ENCODE measurements around the gene VPS33A. TPM values are rescaled to one million over a fixed set of nuclear protein-coding genes. Genes with fewer than 3 reads are reported as not detected.

The VPS33A gene
- total and polyA plus RNA-seq, 4 experiments from 2014 or later = 33.2 to 42.6 (median 39.8) TPM

- H3K9me3 ChIP-seq (ENCODE audit: control insufficient read depth in 1 of 2, low read length in 2 of 2) = no peaks in the 10 kb centered on the region
- Mint-ChIP-seq H3K9me3 (no peaks in the 10 kb centered on the region), H3K4me1 (peaks cover 5 to 11% (median 9%) of the 10 kb centered on the region in 4 donors), H3K27me3 (peaks cover 0 to 2% of the 10 kb centered on the region in 2 donors), H3K27ac (peak overlapping the region in 1 of 7 donors; percentile 52), H3K36me3 (peaks cover 17 to 32% of the 10 kb centered on the region in 2 donors), H3K4me3 (no peak overlapping the region)
- no peaks in the 10 kb centered on the region for H3K4me1 ChIP-seq (ENCODE audit: insufficient read depth, low read length)
- no peak overlapping the region for H3K4me3 ChIP-seq (ENCODE audit: low read length in 2 of 2)
- ChIA-PET CTCF (ENCODE audit: partially characterized antibody) (interaction anchor here (1.4 kb wide), 1 partner anchor 154 kb away, joined by 5 read pairs; no protein-coding TSS in a partner anchor), POLR2A (ENCODE audit: partially characterized antibody) (interaction anchor here (0.9 to 2.1 kb wide), 2 partner anchors 8 to 18 kb away, joined by 3 to 6 read pairs; partner anchors contain the start of gene DIABLO)
- intact Hi-C loops (cut with micrococcal nuclease) = no loop called here
- no peak overlapping the region for H3K27ac ChIP-seq (ENCODE audit: low read depth, low read length)
- DNase-seq = no peak
- H3K27me3 ChIP-seq (ENCODE audit: insufficient read depth, low read length) = no peaks in the 10 kb centered on the region
- peaks cover 22% of the 10 kb centered on the region for H3K36me3 ChIP-seq (ENCODE audit: insufficient read depth, low read length)
Measured at GRCh38 chr12:122208073-122208820, 58.0 kb downstream of the VPS33A start.

- Mint-ChIP-seq H3K27ac (peak overlapping the region in 2 of 7 donors; percentile 52 to 63), H3K9me3 (no peaks in the 10 kb centered on the region), H3K36me3 (peaks cover 17 to 32% of the 10 kb centered on the region in 2 donors), H3K4me1 (peaks cover 5 to 19% (median 12%) of the 10 kb centered on the region in 4 donors), H3K27me3 (peaks cover 0 to 2% of the 10 kb centered on the region in 2 donors), H3K4me3 (no peak overlapping the region)
- Histone ChIP-seq H3K4me1 (ENCODE audit: insufficient read depth, low read length) (peaks cover 8% of the 10 kb centered on the region), H3K9me3 (ENCODE audit: control insufficient read depth in 1 of 2, low read length in 2 of 2) (no peaks in the 10 kb centered on the region), H3K36me3 (ENCODE audit: insufficient read depth, low read length) (peaks cover 17% of the 10 kb centered on the region), H3K27ac (ENCODE audit: low read depth, low read length) (no peak overlapping the region), H3K27me3 (ENCODE audit: insufficient read depth, low read length) (no peaks in the 10 kb centered on the region), H3K4me3 (ENCODE audit: low read length in 2 of 2) (no peak overlapping the region)
- DNase-seq = no peak
- intact Hi-C loops (cut with micrococcal nuclease) = no loop called here
- ChIA-PET POLR2A (ENCODE audit: partially characterized antibody) (interaction anchor here (0.9 to 2.1 kb wide), 2 partner anchors 9 to 19 kb away, joined by 3 to 6 read pairs; partner anchors contain the start of gene DIABLO), CTCF (ENCODE audit: partially characterized antibody) (no interaction called here)
Measured at GRCh38 chr12:122207391-122207790, 58.9 kb downstream of the VPS33A start.

- peak overlapping the region in 1 of 8 donors; percentile 35 for H3K4me3 Mint-ChIP-seq
- H3K27me3 Mint-ChIP-seq = peaks cover 0 to 2% of the 10 kb centered on the region in 2 donors
- H3K36me3 Mint-ChIP-seq = peaks cover 14 to 29% of the 10 kb centered on the region in 2 donors
- intact Hi-C loops (cut with micrococcal nuclease) = no loop called here
- Histone ChIP-seq H3K36me3 (ENCODE audit: insufficient read depth, low read length) (peaks cover 13% of the 10 kb centered on the region), H3K27ac (ENCODE audit: low read depth, low read length) (no peak overlapping the region), H3K27me3 (ENCODE audit: insufficient read depth, low read length) (no peaks in the 10 kb centered on the region), H3K9me3 (ENCODE audit: control insufficient read depth in 1 of 2, low read length in 2 of 2) (no peaks in the 10 kb centered on the region), H3K4me3 (ENCODE audit: low read length in 2 of 2) (no peak overlapping the region), H3K4me1 (ENCODE audit: insufficient read depth, low read length) (peaks cover 9% of the 10 kb centered on the region)
- H3K27ac Mint-ChIP-seq = peak overlapping the region in 2 of 7 donors; percentile 72 to 88
- peaks cover 5 to 20% (median 12%) of the 10 kb centered on the region in 4 donors for H3K4me1 Mint-ChIP-seq
- peak in 1 of 5 donors; percentile 7 for DNase-seq
- CTCF ChIA-PET (ENCODE audit: partially characterized antibody) = no interaction called here
- POLR2A ChIA-PET (ENCODE audit: partially characterized antibody) = interaction anchor here (1.6 to 2.1 kb wide), 2 partner anchors 19 to 38 kb away, joined by 6 to 7 read pairs; partner anchors contain the start of gene DIABLO
- H3K9me3 Mint-ChIP-seq = no peaks in the 10 kb centered on the region
Measured at GRCh38 chr12:122206976-122207375, 59.3 kb downstream of the VPS33A start.

GRCh38 chr12:122206111-122206881, 60.0 kb downstream of the VPS33A start:
- Mint-ChIP-seq H3K9me3 (no peaks in the 10 kb centered on the region), H3K27me3 (peaks cover 0 to 4% of the 10 kb centered on the region in 2 donors), H3K4me3 (peak overlapping the region in 2 of 8 donors; percentile 49 to 69), H3K4me1 (peaks cover 5 to 20% (median 12%) of the 10 kb centered on the region in 4 donors), H3K36me3 (peaks cover 11 to 24% of the 10 kb centered on the region in 2 donors), H3K27ac (peak overlapping the region in 4 of 7 donors; percentile 60 to 88 (median 77))
- intact Hi-C loops (cut with micrococcal nuclease) = no loop called here
- POLR2A ChIA-PET (ENCODE audit: partially characterized antibody) = interaction anchor here (1.6 to 2.1 kb wide), 3 partner anchors 19 to 38 kb away, joined by 6 to 13 read pairs (median 7); partner anchors contain the start of gene DIABLO
- H3K36me3 ChIP-seq (ENCODE audit: insufficient read depth, low read length) = peaks cover 12% of the 10 kb centered on the region
- no peak overlapping the region for H3K27ac ChIP-seq (ENCODE audit: low read depth, low read length)
- H3K4me1 ChIP-seq (ENCODE audit: insufficient read depth, low read length) = peaks cover 9% of the 10 kb centered on the region
- H3K27me3 ChIP-seq (ENCODE audit: insufficient read depth, low read length) = no peaks in the 10 kb centered on the region
- DNase-seq = peak in 1 of 5 donors; percentile 14
- CTCF ChIA-PET (ENCODE audit: partially characterized antibody) = interaction anchor here (0.8 kb wide), 1 partner anchor 38 kb away, joined by 3 read pairs; no protein-coding TSS in a partner anchor
- no peak overlapping the region for H3K4me3 ChIP-seq (ENCODE audit: low read length in 2 of 2)
- no peaks in the 10 kb centered on the region for H3K9me3 ChIP-seq (ENCODE audit: control insufficient read depth in 1 of 2, low read length in 2 of 2)

GRCh38 chr12:122205053-122205925, 61.0 kb downstream of the VPS33A start:
- Histone ChIP-seq H3K27ac (ENCODE audit: low read depth, low read length) (no peak overlapping the region), H3K27me3 (ENCODE audit: insufficient read depth, low read length) (no peaks in the 10 kb centered on the region), H3K4me3 (ENCODE audit: low read length in 2 of 2) (no peak overlapping the region), H3K4me1 (ENCODE audit: insufficient read depth, low read length) (peaks cover 9% of the 10 kb centered on the region), H3K9me3 (ENCODE audit: control insufficient read depth in 1 of 2, low read length in 2 of 2) (no peaks in the 10 kb centered on the region), H3K36me3 (ENCODE audit: insufficient read depth, low read length) (peaks cover 9% of the 10 kb centered on the region)
- peak in 2 of 5 donors; percentile 7 for DNase-seq
- Mint-ChIP-seq H3K4me3 (peak overlapping the region; percentile 72 to 94 (median 78)), H3K36me3 (peaks cover 11 to 21% of the 10 kb centered on the region in 2 donors), H3K4me1 (peaks cover 5 to 20% (median 12%) of the 10 kb centered on the region in 4 donors), H3K27me3 (peaks cover 0 to 4% of the 10 kb centered on the region in 2 donors), H3K9me3 (no peaks in the 10 kb centered on the region), H3K27ac (peak overlapping the region in 6 of 7 donors; percentile 33 to 82 (median 46))
- CTCF ChIA-PET (ENCODE audit: partially characterized antibody) = interaction anchor here (0.8 to 1.1 kb wide), 4 partner anchors 10 to 62 kb away, joined by 3 to 4 read pairs (median 3); no protein-coding TSS in a partner anchor
- intact Hi-C loops (cut with micrococcal nuclease) = loop anchor here (2.0 kb wide), 1 partner anchor 62 kb away; the partner anchor contains the start of gene VPS33A
- POLR2A ChIA-PET (ENCODE audit: partially characterized antibody) = interaction anchor here (1.0 to 2.1 kb wide), 4 partner anchors 10 to 322 kb away, joined by 3 to 13 read pairs (median 5); partner anchors contain the start of genes DIABLO, KNTC1 and RSRC2
